NCI-H1417 treated with DMSO at 0.1 percent for 48 hours (cell line): ENCODE results near the gene USP12.
A peak's percentile ranks its signal among the peaks of the same experiment; 100 is the strongest.
"Not testable (repeated sequence)": the region's sequence is repeated elsewhere in the genome, so short reads cannot be mapped to it uniquely, and the experiment has no call there.

Experiments
- DNase-seq: peaks from one replicate; lab custom pipeline; 2025; lab: John Stamatoyannopoulos, UW

The USP12 gene

GRCh38 chr13:27079421-27079958 lies 92.1 kb downstream of the USP12 start:
- no peak for DNase-seq

- no peak for DNase-seq
These were observed 94.2 kb downstream of the USP12 start for GRCh38 chr13:27077451-27077850.

- peak; percentile 29 for DNase-seq
These were observed 95.2 kb downstream of the USP12 start for GRCh38 chr13:27076421-27076820.

- no peak for DNase-seq
These were observed 98.4 kb downstream of the USP12 start for GRCh38 chr13:27073186-27073585.

- DNase-seq = not testable (repeated sequence)
These were observed 105.5 kb downstream of the USP12 start for GRCh38 chr13:27066123-27066522.

- DNase-seq = no peak
These were observed 106.0 kb downstream of the USP12 start for GRCh38 chr13:27065582-27065981.

GRCh38 chr13:27064252-27064995 lies 107.2 kb downstream of the USP12 start:
- DNase-seq = no peak

GRCh38 chr13:27057817-27058216 lies 113.8 kb downstream of the USP12 start:
- DNase-seq = no peak

GRCh38 chr13:27055526-27055925 lies 116.1 kb downstream of the USP12 start:
- no peak for DNase-seq

- DNase-seq = no peak
These were observed 116.9 kb downstream of the USP12 start for GRCh38 chr13:27054760-27055159.

- DNase-seq = no peak
These were observed 117.6 kb downstream of the USP12 start for GRCh38 chr13:27053902-27054595.

- peak; percentile 10 for DNase-seq
These were observed 118.3 kb downstream of the USP12 start for GRCh38 chr13:27053210-27053884.

- no peak for DNase-seq
These were observed 118.9 kb downstream of the USP12 start for GRCh38 chr13:27052551-27053208.

- DNase-seq = no peak
These were observed 124.5 kb downstream of the USP12 start for GRCh38 chr13:27047081-27047480.

GRCh38 chr13:27044837-27045570 lies 126.6 kb downstream of the USP12 start:
- DNase-seq = no peak

GRCh38 chr13:27043013-27043412 lies 128.6 kb downstream of the USP12 start:
- no peak for DNase-seq

GRCh38 chr13:27041341-27041740 lies 130.3 kb downstream of the USP12 start:
- no peak for DNase-seq

- DNase-seq = no peak
These were observed 130.8 kb downstream of the USP12 start for GRCh38 chr13:27040826-27041108.

- no peak for DNase-seq
These were observed 132.4 kb downstream of the USP12 start for GRCh38 chr13:27039171-27039701.

- DNase-seq = no peak
These were observed 133.3 kb downstream of the USP12 start for GRCh38 chr13:27038323-27038722.

GRCh38 chr13:27037571-27037970 lies 134.0 kb downstream of the USP12 start:
- no peak for DNase-seq
